ENCODE data around the gene C10orf120.

GRCh38 chr10:122703483-122704448, 4.1 kb upstream of the C10orf120 start:
- TF ChIP-seq CTCF (IDR thresholded peaks at IDR 0.05 in 2 of 3, conservative IDR thresholded peaks at IDR 0.05 in 1 of 3; ENCODE audit: insufficient read depth in 2 of 3, low read depth in 1 of 3, low read length in 3 of 3) (peak; percentile 70 to 76 (median 74)), SOX6 (IDR thresholded peaks at IDR 0.05) (no peak), TBL1XR1 (IDR thresholded peaks at IDR 0.05; ENCODE audit: low read length in 2 of 2) (no peak), ZHX1 (conservative IDR thresholded peaks at IDR 0.05; ENCODE audit: low read length) (no peak), CREB5 (CRISPR knock-in tag; IDR thresholded peaks at IDR 0.05) (no peak), HDAC2 (IDR thresholded peaks at IDR 0.05) (no peak), FOS (IDR thresholded peaks at IDR 0.05; ENCODE audit: extremely low read depth, insufficient read length) (no peak), ZNF644 (tag; IDR thresholded peaks at IDR 0.05; ENCODE audit: low read depth) (no peak)
